ENCODE results near the gene SSTR3.

SSTR3 gene

DNA sequence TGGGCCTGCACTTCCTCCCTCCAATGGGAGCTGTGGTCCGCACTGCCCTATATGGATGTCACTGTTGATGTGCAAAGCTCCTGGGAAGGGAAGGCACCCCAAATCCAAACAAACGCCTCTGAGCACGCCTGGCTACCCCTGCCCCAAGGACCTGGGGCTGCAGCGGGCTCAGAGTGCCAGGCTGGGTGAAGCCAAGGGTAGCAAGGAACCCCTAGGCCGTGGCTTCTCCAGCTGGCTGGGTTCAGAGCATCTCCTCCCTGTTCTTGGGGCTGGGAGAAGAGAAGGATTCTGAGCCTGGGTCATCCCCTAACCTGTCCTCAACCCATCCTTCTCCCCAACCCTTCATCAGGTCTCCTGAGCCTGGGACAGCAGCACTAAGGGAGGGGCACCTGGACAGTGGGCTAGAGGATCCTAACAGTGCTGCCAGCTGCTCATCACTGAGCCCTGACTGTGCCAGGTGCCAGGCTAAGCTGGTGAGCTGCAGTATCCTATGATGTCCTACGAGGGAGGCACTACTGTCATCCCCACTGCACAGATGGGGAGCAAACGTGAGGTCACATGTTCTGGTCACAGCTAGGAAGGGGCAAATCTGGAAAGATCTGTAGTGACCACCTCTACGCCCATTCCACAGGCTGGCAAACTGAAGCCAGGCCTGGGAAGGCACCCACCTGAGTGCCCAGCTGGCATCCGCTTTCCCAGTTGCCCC, 3.0 kb downstream of the SSTR3 start:
- Histone ChIP-seq H3K9me3 (replicated peaks; ENCODE audit: insufficient read depth, low read length) (no peaks in the 10 kb centered on the region), H3K27me3 (replicated peaks; ENCODE audit: insufficient read depth, low read length) (no peaks in the 10 kb centered on the region), H3F3A (ENCODE audit: insufficient read depth, low read length) (no peaks in the 10 kb centered on the region), H4K20me1 (ENCODE audit: insufficient read depth, low read length) (no peaks in the 10 kb centered on the region), H3K9ac (ENCODE audit: low read length) (no peak overlapping the region), H3K9me2 (replicated peaks; ENCODE audit: insufficient read depth, low read length) (no peaks in the 10 kb centered on the region), H3K36me3 (replicated peaks; ENCODE audit: insufficient read depth, low read length) (no peaks in the 10 kb centered on the region), H3K4me2 (ENCODE audit: low read depth, low read length) (no peak overlapping the region), H3K4me1 (ENCODE audit: low read length) (peaks cover under 1% of the 10 kb centered on the region; the same call in 1 of the 2 replicates), H2AFZ (ENCODE audit: low read length) (no peak overlapping the region), H3K79me2 (ENCODE audit: low read length) (no peaks in the 10 kb centered on the region), H3K27ac (ENCODE audit: low read length) (no peak overlapping the region), H3K4me3 (ENCODE audit: low read length) (no peak overlapping the region)
- TF ChIP-seq EZH2phosphoT487 (IDR thresholded peaks at IDR 0.05; ENCODE audit: low read length) (no peak), CTCF (IDR thresholded peaks at IDR 0.05; ENCODE audit: low read length) (no peak), EZH2 (optimal IDR thresholded peaks at IDR 0.05; ENCODE audit: low read depth, low read length) (no peak)
- DNase-seq, result no peak

DNA sequence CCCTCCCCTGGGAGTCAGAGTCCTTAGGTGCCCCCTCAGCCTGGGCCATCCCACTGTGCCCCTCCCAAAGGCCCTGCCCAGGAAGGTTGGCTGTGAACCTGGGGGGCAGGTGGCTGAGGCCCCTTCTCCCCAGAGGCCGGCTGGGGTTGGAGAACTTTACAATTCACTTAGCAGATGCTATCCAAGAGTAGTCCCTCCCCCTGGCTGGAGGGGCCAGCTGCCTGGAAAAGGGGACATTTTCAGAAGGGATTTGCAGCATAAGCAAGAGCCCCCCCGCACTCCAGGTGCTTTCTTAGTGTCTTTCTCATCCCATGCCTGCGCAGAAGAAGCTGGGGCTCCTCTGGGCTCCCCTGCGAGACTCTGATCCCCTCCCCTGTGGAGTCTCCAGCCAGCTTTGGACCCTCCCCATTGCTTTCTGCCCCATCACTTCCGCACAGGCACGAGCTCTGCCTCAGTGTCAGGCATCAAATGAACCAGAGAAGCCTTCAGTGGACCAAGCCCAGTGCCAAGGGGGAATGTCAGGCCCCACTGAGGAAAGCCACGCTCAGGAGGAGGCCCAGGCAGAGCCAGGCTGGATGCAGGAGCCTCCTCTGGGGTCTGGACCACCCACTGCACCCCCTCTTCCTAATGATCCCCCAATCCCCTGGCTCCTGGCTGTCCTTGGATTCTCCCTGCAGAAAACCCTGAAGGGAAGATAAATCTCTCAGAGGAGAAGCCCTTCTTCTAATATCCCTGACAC, 3.7 kb downstream of the SSTR3 start:
- H3K36me3 ChIP-seq (replicated peaks; ENCODE audit: insufficient read depth, low read length), result no peaks in the 10 kb centered on the region
- TF ChIP-seq EZH2 (optimal IDR thresholded peaks at IDR 0.05; ENCODE audit: low read depth, low read length) (no peak), CTCF (IDR thresholded peaks at IDR 0.05; ENCODE audit: low read length) (no peak), EZH2phosphoT487 (IDR thresholded peaks at IDR 0.05; ENCODE audit: low read length) (no peak)
- no peaks in the 10 kb centered on the region for H3K79me2 ChIP-seq (ENCODE audit: low read length)
- H3K4me3 ChIP-seq (ENCODE audit: low read length), result no peak overlapping the region
- no peak overlapping the region for H3K4me2 ChIP-seq (ENCODE audit: low read depth, low read length)
- H3K27me3 ChIP-seq (replicated peaks; ENCODE audit: insufficient read depth, low read length), result no peaks in the 10 kb centered on the region
- H3K9me3 ChIP-seq (replicated peaks; ENCODE audit: insufficient read depth, low read length), result no peaks in the 10 kb centered on the region
- no peaks in the 10 kb centered on the region for H3K4me1 ChIP-seq (ENCODE audit: low read length)
- no peak for DNase-seq
- no peak overlapping the region for H2AFZ ChIP-seq (ENCODE audit: low read length)
- H3K9ac ChIP-seq (ENCODE audit: low read length), result no peak overlapping the region
- H3K9me2 ChIP-seq (replicated peaks; ENCODE audit: insufficient read depth, low read length), result no peaks in the 10 kb centered on the region
- no peak overlapping the region for H3K27ac ChIP-seq (ENCODE audit: low read length)
- no peaks in the 10 kb centered on the region for H3F3A ChIP-seq (ENCODE audit: insufficient read depth, low read length)
- H4K20me1 ChIP-seq (ENCODE audit: insufficient read depth, low read length), result no peaks in the 10 kb centered on the region

- H3K27ac ChIP-seq (ENCODE audit: low read length), result no peak overlapping the region
- no peaks in the 10 kb centered on the region for H3K27me3 ChIP-seq (replicated peaks; ENCODE audit: insufficient read depth, low read length)
- TF ChIP-seq CTCF (IDR thresholded peaks at IDR 0.05; ENCODE audit: low read length), result no peak
- no peak for TF ChIP-seq EZH2phosphoT487 (IDR thresholded peaks at IDR 0.05; ENCODE audit: low read length)
- no peak for TF ChIP-seq EZH2 (optimal IDR thresholded peaks at IDR 0.05; ENCODE audit: low read depth, low read length)
- H3K9ac ChIP-seq (ENCODE audit: low read length), result no peak overlapping the region
- H3K79me2 ChIP-seq (ENCODE audit: low read length), result no peaks in the 10 kb centered on the region
- no peaks in the 10 kb centered on the region for H3F3A ChIP-seq (ENCODE audit: insufficient read depth, low read length)
- H3K4me2 ChIP-seq (ENCODE audit: low read depth, low read length), result no peak overlapping the region
- no peaks in the 10 kb centered on the region for H3K9me3 ChIP-seq (replicated peaks; ENCODE audit: insufficient read depth, low read length)
- no peak overlapping the region for H2AFZ ChIP-seq (ENCODE audit: low read length)
- H3K36me3 ChIP-seq (replicated peaks; ENCODE audit: insufficient read depth, low read length), result no peaks in the 10 kb centered on the region
- no peaks in the 10 kb centered on the region for H3K9me2 ChIP-seq (replicated peaks; ENCODE audit: insufficient read depth, low read length)
- H4K20me1 ChIP-seq (ENCODE audit: insufficient read depth, low read length), result no peaks in the 10 kb centered on the region
- no peak overlapping the region for H3K4me3 ChIP-seq (ENCODE audit: low read length)
- H3K4me1 ChIP-seq (ENCODE audit: low read length), result no peaks in the 10 kb centered on the region
- DNase-seq, result no peak
Measured at GRCh38 chr22:37207981-37208380, 4.3 kb downstream of the SSTR3 start.

All from MM.1S (cell line).